ENCODE measurements around the gene NKAIN1.

NKAIN1 gene

GRCh38 chr1:31154000-31154631 lies 85.6 kb downstream of the NKAIN1 start:
- TF ChIP-seq, protein P1, sequence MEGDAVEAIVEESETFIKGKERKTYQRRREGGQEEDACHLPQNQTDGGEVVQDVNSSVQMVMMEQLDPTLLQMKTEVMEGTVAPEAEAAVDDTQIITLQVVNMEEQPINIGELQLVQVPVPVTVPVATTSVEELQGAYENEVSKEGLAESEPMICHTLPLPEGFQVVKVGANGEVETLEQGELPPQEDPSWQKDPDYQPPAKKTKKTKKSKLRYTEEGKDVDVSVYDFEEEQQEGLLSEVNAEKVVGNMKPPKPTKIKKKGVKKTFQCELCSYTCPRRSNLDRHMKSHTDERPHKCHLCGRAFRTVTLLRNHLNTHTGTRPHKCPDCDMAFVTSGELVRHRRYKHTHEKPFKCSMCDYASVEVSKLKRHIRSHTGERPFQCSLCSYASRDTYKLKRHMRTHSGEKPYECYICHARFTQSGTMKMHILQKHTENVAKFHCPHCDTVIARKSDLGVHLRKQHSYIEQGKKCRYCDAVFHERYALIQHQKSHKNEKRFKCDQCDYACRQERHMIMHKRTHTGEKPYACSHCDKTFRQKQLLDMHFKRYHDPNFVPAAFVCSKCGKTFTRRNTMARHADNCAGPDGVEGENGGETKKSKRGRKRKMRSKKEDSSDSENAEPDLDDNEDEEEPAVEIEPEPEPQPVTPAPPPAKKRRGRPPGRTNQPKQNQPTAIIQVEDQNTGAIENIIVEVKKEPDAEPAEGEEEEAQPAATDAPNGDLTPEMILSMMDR (conservative IDR thresholded peaks at IDR 0.05) = no peak
- no peak for TF ChIP-seq ZFX (IDR thresholded peaks at IDR 0.05)
- peak overlapping the region; percentile 81 for H3K27ac ChIP-seq

GRCh38 chr1:31153423-31153822 lies 86.3 kb downstream of the NKAIN1 start:
- H3K27ac ChIP-seq = no peak overlapping the region
- TF ChIP-seq, protein P1 (conservative IDR thresholded peaks at IDR 0.05) = no peak
- no peak for TF ChIP-seq ZFX (IDR thresholded peaks at IDR 0.05)

DNA sequence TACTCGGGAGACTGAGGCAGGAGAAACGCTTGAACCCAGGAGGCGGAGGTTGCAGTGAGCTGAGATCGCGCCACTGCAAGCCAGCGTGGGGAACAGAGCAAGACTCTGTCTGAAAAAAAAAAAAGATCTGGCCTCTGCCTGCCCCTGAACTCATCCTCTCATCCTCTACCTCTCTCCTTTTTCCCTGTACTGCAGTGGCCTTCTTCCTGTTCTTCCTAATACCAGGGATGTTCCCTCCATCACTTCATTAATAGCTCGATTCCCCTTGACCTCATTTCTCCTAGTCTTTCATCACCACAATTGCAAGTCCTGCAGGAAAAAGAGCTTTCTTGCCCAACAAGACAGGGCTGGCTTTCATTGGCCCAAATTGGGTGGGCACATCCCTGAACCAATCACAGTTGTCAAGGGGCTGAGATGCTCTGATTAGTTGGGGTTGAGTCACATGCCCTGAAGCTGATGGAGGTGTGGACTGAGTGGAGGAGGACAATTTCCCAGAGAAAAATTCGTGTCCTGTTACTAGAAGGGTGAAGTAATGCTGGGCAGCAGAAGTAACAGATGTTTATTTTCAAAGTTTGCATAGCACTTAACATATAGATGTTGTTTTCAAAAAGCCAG lies 87.4 kb downstream of the NKAIN1 start:
- TF ChIP-seq, protein P1 (conservative IDR thresholded peaks at IDR 0.05) = no peak
- no peak for TF ChIP-seq ZFX (IDR thresholded peaks at IDR 0.05)
- H3K27ac ChIP-seq = no peak overlapping the region

- no peak overlapping the region for H3K27ac ChIP-seq
- no peak for TF ChIP-seq ZFX (IDR thresholded peaks at IDR 0.05)
- TF ChIP-seq, protein P1 (conservative IDR thresholded peaks at IDR 0.05) = no peak
These were observed 88.3 kb downstream of the NKAIN1 start for GRCh38 chr1:31151402-31151801.

- TF ChIP-seq ZFX (IDR thresholded peaks at IDR 0.05) = no peak
- TF ChIP-seq, protein P1 (conservative IDR thresholded peaks at IDR 0.05) = no peak
- H3K27ac ChIP-seq = no peak overlapping the region
These were observed 91.3 kb downstream of the NKAIN1 start for GRCh38 chr1:31148409-31148808.

- no peak overlapping the region for H3K27ac ChIP-seq
- no peak for TF ChIP-seq ZFX (IDR thresholded peaks at IDR 0.05)
- TF ChIP-seq, protein P1 (conservative IDR thresholded peaks at IDR 0.05) = no peak
These were observed 94.0 kb downstream of the NKAIN1 start for GRCh38 chr1:31145648-31146047.

DNA sequence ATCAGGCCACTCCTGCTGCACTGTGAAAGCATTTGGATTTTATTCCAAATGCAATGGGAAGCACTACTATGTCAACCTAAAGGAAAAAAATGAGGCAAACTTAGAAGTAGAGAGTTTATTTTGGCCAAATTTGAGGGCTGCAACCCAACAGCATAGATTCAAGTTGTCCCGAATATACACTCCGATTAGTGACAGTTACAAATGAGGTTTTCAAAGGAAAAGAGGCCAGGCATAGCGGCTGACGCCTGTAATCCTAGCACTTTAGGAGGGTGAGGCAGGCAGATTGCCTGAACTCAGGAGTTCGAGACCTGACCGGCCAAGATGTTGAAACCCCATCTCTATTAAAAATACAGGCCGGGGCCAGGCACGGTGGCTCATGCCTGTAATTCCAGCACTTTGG lies 95.2 kb downstream of the NKAIN1 start:
- no peak overlapping the region for H3K27ac ChIP-seq
- TF ChIP-seq, protein P1 (conservative IDR thresholded peaks at IDR 0.05) = no peak
- no peak for TF ChIP-seq ZFX (IDR thresholded peaks at IDR 0.05)

Data from C4-2B (cell line).